CD14-positive monocyte (primary cell): ENCODE results near the gene PPTC7. TPM values are rescaled to one million over a fixed set of nuclear protein-coding genes. Genes with fewer than 3 reads are reported as not detected.

Experiments used
- DNase-seq, 3 donors: peaks; one replicate each; pipeline ENCODE4 v3.0.0-alpha.2; 2011 to 2022
- H2AFZ ChIP-seq: 2 replicates; pipeline ENCODE4 v1.6.0; 2012; ENCODE audit warnings: mild to moderate bottlenecking, low read depth, low read length, inconsistent platforms; ENCODE audit not compliant: insufficient read depth, poor library complexity, severe bottlenecking
- H3K27ac ChIP-seq, 2 donors: 1 replicate in 1 of 2; 2 replicates in 1 of 2; pipeline ENCODE4 v1.5.1; 2012 to 2013; ENCODE audit warnings: low read length in 2 of 2, control low read depth in 1 of 2, inconsistent platforms in 1 of 2, low read depth in 1 of 2, mild to moderate bottlenecking in 1 of 2
- H3K27me3 ChIP-seq, 2 donors: one replicate each; pipeline versions ENCODE4 v1.6.0 to v1.6.1; 2011 to 2013; ENCODE audit warnings: low read length in 2 of 2; ENCODE audit not compliant: control insufficient read depth in 2 of 2, insufficient read depth in 2 of 2
- H3K36me3 ChIP-seq, 2 donors: replicated peaks in 1 of 2; 1 replicate in 1 of 2; 2 replicates in 1 of 2; pipeline versions ENCODE4 v1.5.1 to v1.6.1; 2012 to 2013; ENCODE audit warnings: low read length in 2 of 2, control low read depth in 1 of 2, inconsistent platforms in 1 of 2, mild to moderate bottlenecking in 1 of 2; ENCODE audit not compliant: insufficient read depth in 2 of 2, control insufficient read depth in 1 of 2
- H3K4me1 ChIP-seq, 2 donors: 1 replicate in 1 of 2; 2 replicates in 1 of 2; pipeline versions ENCODE4 v1.5.1 to v1.6.1; 2012 to 2013; ENCODE audit warnings: low read length in 2 of 2, control low read depth in 1 of 2, inconsistent platforms in 1 of 2, mild to moderate bottlenecking in 1 of 2, moderate library complexity in 1 of 2; ENCODE audit not compliant: insufficient read depth in 2 of 2, control insufficient read depth in 1 of 2
- H3K4me2 ChIP-seq: replicated peaks from 2 replicates; pipeline ENCODE3; 2012; ENCODE audit warnings: low read length, moderate library complexity, mild to moderate bottlenecking; ENCODE audit not compliant: poor library complexity, severe bottlenecking; ENCODE audit errors: extremely low read depth
- H3K4me3 ChIP-seq, 3 experiments: fragments of 200-600 bp in 1 of 3; sonication (generic) in 1 of 3; replicated peaks in 1 of 3; 1 replicate in 2 of 3; 2 replicates in 1 of 3; pipeline ENCODE4 v1.5.1; 2011 to 2013; ENCODE audit warnings: low read length in 3 of 3, mild to moderate bottlenecking in 3 of 3, control low read depth in 2 of 3, low read depth in 2 of 3, inconsistent platforms in 1 of 3, moderate library complexity in 1 of 3
- H3K79me2 ChIP-seq: 2 replicates; pipeline ENCODE4 v1.6.0; 2012; ENCODE audit warnings: mild to moderate bottlenecking, control low read depth, inconsistent platforms, low read length, moderate library complexity; ENCODE audit not compliant: insufficient read depth
- H3K9ac ChIP-seq: 2 replicates; pipeline ENCODE4 v1.6.0; 2017; ENCODE audit warnings: low read length, mild to moderate bottlenecking; ENCODE audit not compliant: insufficient read depth, poor library complexity, severe bottlenecking
- H3K9me3 ChIP-seq, 2 donors: replicated peaks in 1 of 2; 1 replicate in 1 of 2; 2 replicates in 1 of 2; pipeline versions ENCODE4 v1.5.1 to v1.6.1; 2012 to 2013; ENCODE audit warnings: low read length in 2 of 2, control low read depth in 1 of 2; ENCODE audit not compliant: control insufficient read depth in 1 of 2, insufficient read depth in 1 of 2
- H4K20me1 ChIP-seq: 2 replicates; pipeline ENCODE4 v1.6.0; 2012; ENCODE audit warnings: mild to moderate bottlenecking, low read length, control low read depth, moderate library complexity; ENCODE audit not compliant: insufficient read depth
- H3K27ac Mint-ChIP-seq, 7 donors: one replicate each; pipeline ENCODE4 v1.8.0; 2020; ENCODE audit warnings: mild to moderate bottlenecking in 7 of 7, mixed read lengths in 7 of 7, moderate library complexity in 6 of 7, inconsistent platforms in 2 of 7
- H3K27me3 Mint-ChIP-seq, 3 donors: one replicate each; pipeline ENCODE4 v1.8.0; 2021 to 2022; ENCODE audit warnings: low read depth in 3 of 3, mild to moderate bottlenecking in 3 of 3, mixed read lengths in 3 of 3, moderate library complexity in 3 of 3, inconsistent platforms in 1 of 3
- H3K36me3 Mint-ChIP-seq, 2 donors: one replicate each; pipeline ENCODE4 v1.8.0; 2020; ENCODE audit warnings: mixed read lengths in 2 of 2, inconsistent platforms in 1 of 2, mild to moderate bottlenecking in 1 of 2
- H3K4me1 Mint-ChIP-seq: one replicate; pipeline ENCODE4 v1.8.0; 2020; ENCODE audit warnings: mild to moderate bottlenecking, mixed read lengths
- H3K4me3 Mint-ChIP-seq, 2 donors: one replicate each; pipeline ENCODE4 v1.8.0; 2020; ENCODE audit warnings: mild to moderate bottlenecking in 2 of 2, mixed read lengths in 2 of 2, moderate library complexity in 1 of 2
- H3K9me3 Mint-ChIP-seq, 7 donors: one replicate each; pipeline ENCODE4 v1.8.0; 2020 to 2022; ENCODE audit warnings: mixed read lengths in 7 of 7, mild to moderate bottlenecking in 6 of 7, moderate library complexity in 6 of 7, inconsistent platforms in 2 of 7
- WGBS: methylation state at CpG from one replicate; pipeline ENCODE4 v1.1.5; 2013; ENCODE audit warnings: missing lambda C conversion rate; ENCODE audit not compliant: insufficient coverage; 5-methylcytosine and 5-hydroxymethylcytosine counted together
- intact Hi-C, 2 donors: fragments of 100-400 bp; cut with micrococcal nuclease; formaldehyde crosslinking; loops; one replicate each; pipeline versions ENCODE4 v1.15.0 to v1.15.1; 2023
- polyA plus RNA-seq, 3 donors: library from polyadenylated mRNA; depleted of rRNA in 1 of 3; unstranded in 2 of 3; stranded (reverse) in 1 of 3; fragments of 300-500 nt in 2 of 3; fragments of >200 nt in 1 of 3; fragmentation: Illumina TruSeq in 2 of 3; gene quantifications; 1 replicate in 2 of 3; 2 replicates in 1 of 3; pipeline ENCODE4 v1.2.3, GENCODE V29; 2012 to 2021
- TF ChIP-seq, protein P1 (sequence below): fragments of 200-600 bp; IDR thresholded peaks from one replicate; pipeline ENCODE4 v1.8.0; 2022; ENCODE audit warnings: antibody characterized with exemption, mild to moderate bottlenecking

PPTC7 gene
- polyA plus RNA-seq, 3 donors, result 11.6 to 36.5 (median 15.1) TPM

DNA sequence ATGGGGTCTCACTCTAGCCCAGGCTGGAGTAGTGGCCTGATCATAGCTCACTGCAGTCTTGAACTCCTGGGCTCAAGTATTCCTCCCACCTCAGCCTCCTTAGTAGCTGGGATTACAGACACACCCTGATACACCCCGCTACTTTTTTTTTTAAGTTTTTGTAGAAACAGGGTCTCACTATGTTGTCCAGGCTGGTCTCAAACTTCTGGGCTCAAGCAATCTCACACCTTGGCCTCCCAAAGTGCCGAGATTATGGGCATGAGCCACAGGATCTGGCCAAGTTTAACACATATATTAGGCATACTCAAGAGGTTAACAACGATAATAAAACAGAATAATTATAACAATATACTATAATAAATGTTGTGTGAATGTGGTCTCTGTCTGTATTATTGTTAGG lies 25.8 kb downstream of the PPTC7 start:
- Histone ChIP-seq H3K4me2 (no peak overlapping the region), H2AFZ (no peak overlapping the region), H3K79me2 (peaks cover 100% of the 10 kb centered on the region), H3K4me1 (peaks cover 37 to 51% of the 10 kb centered on the region in 2 donors), H3K9ac (no peak overlapping the region), H3K36me3 (no peaks in the 10 kb centered on the region), H3K27ac (peak overlapping the region in 1 of 2 donors; percentile 37), H4K20me1 (peaks cover 100% of the 10 kb centered on the region), H3K4me3 (no peak overlapping the region), H3K9me3 (no peaks in the 10 kb centered on the region), H3K27me3 (no peaks in the 10 kb centered on the region)
- Mint-ChIP-seq H3K36me3 (peaks cover 9 to 15% of the 10 kb centered on the region in 2 donors), H3K4me1 (peaks cover 52% of the 10 kb centered on the region), H3K4me3 (no peak overlapping the region), H3K9me3 (peaks cover 4 to 12% (median 6%) of the 10 kb centered on the region in 7 donors), H3K27ac (peak overlapping the region in 4 of 7 donors; percentile 5 to 72 (median 60)), H3K27me3 (no peaks in the 10 kb centered on the region)
- WGBS, result no CpG with 5 or more reads among the region's 3 CpGs
- DNase-seq, result no peak
- intact Hi-C loops, result loop anchor here in 1 of 2 donors (10.0 kb wide), 1 partner anchor 138 kb away; no protein-coding TSS in a partner anchor
- TF ChIP-seq, protein P1, sequence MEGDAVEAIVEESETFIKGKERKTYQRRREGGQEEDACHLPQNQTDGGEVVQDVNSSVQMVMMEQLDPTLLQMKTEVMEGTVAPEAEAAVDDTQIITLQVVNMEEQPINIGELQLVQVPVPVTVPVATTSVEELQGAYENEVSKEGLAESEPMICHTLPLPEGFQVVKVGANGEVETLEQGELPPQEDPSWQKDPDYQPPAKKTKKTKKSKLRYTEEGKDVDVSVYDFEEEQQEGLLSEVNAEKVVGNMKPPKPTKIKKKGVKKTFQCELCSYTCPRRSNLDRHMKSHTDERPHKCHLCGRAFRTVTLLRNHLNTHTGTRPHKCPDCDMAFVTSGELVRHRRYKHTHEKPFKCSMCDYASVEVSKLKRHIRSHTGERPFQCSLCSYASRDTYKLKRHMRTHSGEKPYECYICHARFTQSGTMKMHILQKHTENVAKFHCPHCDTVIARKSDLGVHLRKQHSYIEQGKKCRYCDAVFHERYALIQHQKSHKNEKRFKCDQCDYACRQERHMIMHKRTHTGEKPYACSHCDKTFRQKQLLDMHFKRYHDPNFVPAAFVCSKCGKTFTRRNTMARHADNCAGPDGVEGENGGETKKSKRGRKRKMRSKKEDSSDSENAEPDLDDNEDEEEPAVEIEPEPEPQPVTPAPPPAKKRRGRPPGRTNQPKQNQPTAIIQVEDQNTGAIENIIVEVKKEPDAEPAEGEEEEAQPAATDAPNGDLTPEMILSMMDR, result no peak

- no peak for DNase-seq
- WGBS, result 95% methylated on average over 10 of the region's 10 CpGs
- H3K4me2 ChIP-seq, result no peak overlapping the region
- peaks cover 0 to 2% of the 10 kb centered on the region in 2 donors for H3K36me3 ChIP-seq
- Mint-ChIP-seq H3K36me3 (peaks cover 12 to 17% of the 10 kb centered on the region in 2 donors), H3K4me3 (no peak overlapping the region), H3K27me3 (no peaks in the 10 kb centered on the region), H3K9me3 (peaks cover 4 to 12% (median 6%) of the 10 kb centered on the region in 7 donors), H3K4me1 (peaks cover 50% of the 10 kb centered on the region), H3K27ac (peak overlapping the region in 4 of 7 donors; percentile 58 to 72 (median 66))
- peak overlapping the region in 1 of 2 donors; percentile 37 for H3K27ac ChIP-seq
- no peaks in the 10 kb centered on the region for H3K27me3 ChIP-seq
- H3K9ac ChIP-seq, result no peak overlapping the region
- no peaks in the 10 kb centered on the region for H3K9me3 ChIP-seq
- H4K20me1 ChIP-seq, result peaks cover 100% of the 10 kb centered on the region
- H2AFZ ChIP-seq, result no peak overlapping the region
- intact Hi-C loops, result loop anchor here in 1 of 2 donors (10.0 kb wide), 1 partner anchor 138 kb away; no protein-coding TSS in a partner anchor
- peaks cover 100% of the 10 kb centered on the region for H3K79me2 ChIP-seq
- H3K4me1 ChIP-seq, result peaks cover 31 to 45% of the 10 kb centered on the region in 2 donors
- H3K4me3 ChIP-seq, result no peak overlapping the region
- TF ChIP-seq, protein P1, result no peak
Measured at GRCh38 chr12:110556705-110557104, 26.4 kb downstream of the PPTC7 start.
